Fibroblast of lung (primary cell): ENCODE data around the gene RTCA.

Experiments used
- CTCF ChIP-seq, 2 donors: IDR thresholded peaks in 1 of 2; conservative IDR thresholded peaks in 1 of 2; 1 replicate in 1 of 2; 2 replicates in 1 of 2; pipeline ENCODE4 v1.5.1; 2011 to 2012; ENCODE audit warnings: low read length in 2 of 2, control low read depth in 1 of 2, inconsistent platforms in 1 of 2, low read depth in 1 of 2, mild to moderate bottlenecking in 1 of 2
- EZH2 ChIP-seq: IDR thresholded peaks from 2 replicates; pipeline ENCODE4 v1.5.1; 2012; ENCODE audit warnings: low read length, control low read depth, mild to moderate bottlenecking; ENCODE audit errors: missing control alignments

- TF ChIP-seq CTCF (conservative IDR thresholded peaks at IDR 0.05 in 1 of 2, IDR thresholded peaks at IDR 0.05 in 1 of 2; ENCODE audit: low read depth in 1 of 2, low read length in 2 of 2), result no peak
- TF ChIP-seq EZH2, result no peak
Observed at GRCh38 chr1:100249537-100250257, 16.3 kb upstream of the RTCA start, which contains the start of gene DBT.
